ENCODE results near the gene NR2F2. TPM values are rescaled to one million over a fixed set of nuclear protein-coding genes. Genes with fewer than 3 reads are reported as not detected.
A peak's percentile ranks its signal among the peaks of the same experiment; 100 is the strongest.

NR2F2 gene
- polyA plus RNA-seq, 1 of the 3 experiments (the other 2 are of a cell fraction), result 3.9 TPM

GRCh38 chr15:96358001-96358801 lies 27.7 kb downstream of the NR2F2 start:
- ChIA-PET POLR2A (no interaction called here), CTCF (interaction anchor here (0.6 to 8.0 kb wide), 8 partner anchors 9 to 898 kb away, joined by 3 to 102 read pairs (median 4); no protein-coding TSS in a partner anchor)
- peak overlapping the region; percentile 91 for H3K4me2 ChIP-seq
- DNase-seq, result peak; percentile 31
- H2AFZ ChIP-seq (ENCODE audit: low read depth), result peak overlapping the region; percentile 78; the same call in 1 of the 2 replicates
- no peaks in the 10 kb centered on the region for H4K20me1 ChIP-seq (ENCODE audit: insufficient read depth)
- no peak overlapping the region for H3K27ac ChIP-seq (ENCODE audit: low read depth in 2 of 2, low read length in 1 of 2)
- 36% methylated on average over 31 of the region's 31 CpGs for WGBS (ENCODE audit: low lambda C conversion rate)
- H3K9ac ChIP-seq, result no peak overlapping the region
- H3K79me2 ChIP-seq (ENCODE audit: insufficient read depth), result no peaks in the 10 kb centered on the region
- peak overlapping the region in 1 of 2 experiments; percentile 82; a peak in 1 of 4 replicates for H3K4me3 ChIP-seq (ENCODE audit: low read depth in 2 of 2, low read length in 1 of 2)
- no peaks in the 10 kb centered on the region for H3F3A ChIP-seq (replicated peaks; ENCODE audit: insufficient read depth)
- no peaks in the 10 kb centered on the region for H3K9me3 ChIP-seq
- H3K9me2 ChIP-seq, result no peaks in the 10 kb centered on the region
- H3K27me3 ChIP-seq (ENCODE audit: insufficient read depth), result peaks cover 90% of the 10 kb centered on the region
- peaks cover 0 to 4% of the 10 kb centered on the region in 2 experiments; a peak in 1 of 4 replicates for H3K4me1 ChIP-seq (ENCODE audit: control insufficient read depth in 1 of 2, insufficient read depth in 2 of 2, low read depth in 1 of 2, low read length in 1 of 2)
- H3K36me3 ChIP-seq (replicated peaks in 1 of 2; ENCODE audit: control insufficient read depth in 1 of 2, insufficient read depth in 2 of 2, low read length in 1 of 2), result no peaks in the 10 kb centered on the region
- TF ChIP-seq RFX5 (IDR thresholded peaks at IDR 0.05; ENCODE audit: low read length) (no peak), GATA2 (CRISPR knock-in tag; IDR thresholded peaks at IDR 0.05) (no peak), EZH2phosphoT487 (IDR thresholded peaks at IDR 0.05; ENCODE audit: borderline replicate concordance, low read depth) (no peak; the same call in 1 of the 2 replicates), NRF1 (IDR thresholded peaks at IDR 0.05; ENCODE audit: low read depth, low read length) (no peak)

GRCh38 chr15:96358821-96359615 lies 28.5 kb downstream of the NR2F2 start:
- ChIA-PET CTCF (interaction anchor here (0.6 to 8.0 kb wide), 5 partner anchors 9 to 899 kb away, joined by 3 to 102 read pairs (median 4); no protein-coding TSS in a partner anchor), POLR2A (no interaction called here)
- H3K4me2 ChIP-seq, result no peak overlapping the region
- peak; percentile 17 for DNase-seq
- H3K36me3 ChIP-seq (replicated peaks in 1 of 2; ENCODE audit: control insufficient read depth in 1 of 2, insufficient read depth in 2 of 2, low read length in 1 of 2), result no peaks in the 10 kb centered on the region
- H4K20me1 ChIP-seq (ENCODE audit: insufficient read depth), result no peaks in the 10 kb centered on the region
- no peak overlapping the region for H3K27ac ChIP-seq (ENCODE audit: low read depth in 2 of 2, low read length in 1 of 2)
- 17% methylated on average over 17 of the region's 21 CpGs for WGBS (ENCODE audit: low lambda C conversion rate)
- no peak overlapping the region for H2AFZ ChIP-seq (ENCODE audit: low read depth)
- no peaks in the 10 kb centered on the region for H3K9me2 ChIP-seq
- no peak overlapping the region for H3K9ac ChIP-seq
- H3F3A ChIP-seq (replicated peaks; ENCODE audit: insufficient read depth), result no peaks in the 10 kb centered on the region
- no peaks in the 10 kb centered on the region for H3K9me3 ChIP-seq
- H3K27me3 ChIP-seq (ENCODE audit: insufficient read depth), result peaks cover 90% of the 10 kb centered on the region
- no peak for TF ChIP-seq MXI1 (IDR thresholded peaks at IDR 0.05; ENCODE audit: low read depth, low read length)
- no peak for TF ChIP-seq TAF1 (IDR thresholded peaks at IDR 0.05; ENCODE audit: borderline replicate concordance, low read depth, low read length)
- TF ChIP-seq RAD21 (IDR thresholded peaks at IDR 0.05; ENCODE audit: low read length), result no peak
- no peak for TF ChIP-seq NRF1 (IDR thresholded peaks at IDR 0.05; ENCODE audit: low read depth, low read length)
- no peak for TF ChIP-seq REST (IDR thresholded peaks at IDR 0.05; ENCODE audit: low read depth, low read length)
- TF ChIP-seq RXRA (IDR thresholded peaks at IDR 0.05; ENCODE audit: borderline replicate concordance, low read depth), result no peak
- no peak for TF ChIP-seq GABPA (IDR thresholded peaks at IDR 0.05; ENCODE audit: low read depth)
- TF ChIP-seq TCF12 (IDR thresholded peaks at IDR 0.05), result no peak
- TF ChIP-seq MAX (IDR thresholded peaks at IDR 0.05; ENCODE audit: low read depth), result no peak
- TF ChIP-seq JUND (IDR thresholded peaks at IDR 0.05), result no peak
- TF ChIP-seq MEF2A (IDR thresholded peaks at IDR 0.05; ENCODE audit: borderline replicate concordance, low read depth), result no peak
- TF ChIP-seq SMC3 (IDR thresholded peaks at IDR 0.05; ENCODE audit: low read depth, low read length), result no peak
- no peak for TF ChIP-seq NFIC (IDR thresholded peaks at IDR 0.05; ENCODE audit: borderline replicate concordance)
- no peak for TF ChIP-seq POLR2AphosphoS5 (IDR thresholded peaks at IDR 0.05; ENCODE audit: low read depth, low read length)
- no peaks in the 10 kb centered on the region for H3K79me2 ChIP-seq (ENCODE audit: insufficient read depth)
- peaks cover 0 to 4% of the 10 kb centered on the region in 2 experiments; a peak in 1 of 4 replicates for H3K4me1 ChIP-seq (ENCODE audit: control insufficient read depth in 1 of 2, insufficient read depth in 2 of 2, low read depth in 1 of 2, low read length in 1 of 2)
- no peak overlapping the region for H3K4me3 ChIP-seq (ENCODE audit: low read depth in 2 of 2, low read length in 1 of 2)
